AG04449 (cell line): ENCODE data around the gene PLCE1.

ENCODE experiments used
- CTCF ChIA-PET: fragments of 350-600 bp; formaldehyde crosslinking; extraction: SDS; loops from one replicate; lab custom pipeline; 2021; ENCODE audit warnings: antibody characterized with exemption; lab: Yijun Ruan, JAX
- POLR2A ChIA-PET: fragments of 400-600, 350-600 bp; formaldehyde crosslinking; extraction: SDS; loops from one replicate; lab custom pipeline; 2020; ENCODE audit warnings: antibody characterized with exemption, inconsistent platforms; lab: Yijun Ruan, JAX
- DNase-seq: peaks from one replicate; pipeline ENCODE4 v3.0.0-alpha.2; 2010; ENCODE audit warnings: low read depth, low spot score
- H3K4me3 ChIP-seq: 2 replicates; pipeline ENCODE4 v1.5.1; 2011; ENCODE audit warnings: low read depth, mild to moderate bottlenecking, control low read depth, low read length
- TF ChIP-seq, protein P1 (sequence below): IDR thresholded peaks from one replicate; pipeline ENCODE4 v1.5.1; 2011; ENCODE audit warnings: mild to moderate bottlenecking, moderate library complexity, low read length, control low read depth, inconsistent platforms; ENCODE audit not compliant: insufficient read depth; ENCODE audit errors: missing control alignments

PLCE1 gene

GRCh38 chr10:93995182-93995581 is 1.5 kb downstream of the PLCE1 start:
- ChIA-PET CTCF (interaction anchor here (0.6 to 1.1 kb wide), 3 partner anchors 11 to 449 kb away, joined by 3 read pairs; no protein-coding TSS in a partner anchor), POLR2A (no interaction called here)
- no peak overlapping the region for H3K4me3 ChIP-seq
- TF ChIP-seq, protein P1, sequence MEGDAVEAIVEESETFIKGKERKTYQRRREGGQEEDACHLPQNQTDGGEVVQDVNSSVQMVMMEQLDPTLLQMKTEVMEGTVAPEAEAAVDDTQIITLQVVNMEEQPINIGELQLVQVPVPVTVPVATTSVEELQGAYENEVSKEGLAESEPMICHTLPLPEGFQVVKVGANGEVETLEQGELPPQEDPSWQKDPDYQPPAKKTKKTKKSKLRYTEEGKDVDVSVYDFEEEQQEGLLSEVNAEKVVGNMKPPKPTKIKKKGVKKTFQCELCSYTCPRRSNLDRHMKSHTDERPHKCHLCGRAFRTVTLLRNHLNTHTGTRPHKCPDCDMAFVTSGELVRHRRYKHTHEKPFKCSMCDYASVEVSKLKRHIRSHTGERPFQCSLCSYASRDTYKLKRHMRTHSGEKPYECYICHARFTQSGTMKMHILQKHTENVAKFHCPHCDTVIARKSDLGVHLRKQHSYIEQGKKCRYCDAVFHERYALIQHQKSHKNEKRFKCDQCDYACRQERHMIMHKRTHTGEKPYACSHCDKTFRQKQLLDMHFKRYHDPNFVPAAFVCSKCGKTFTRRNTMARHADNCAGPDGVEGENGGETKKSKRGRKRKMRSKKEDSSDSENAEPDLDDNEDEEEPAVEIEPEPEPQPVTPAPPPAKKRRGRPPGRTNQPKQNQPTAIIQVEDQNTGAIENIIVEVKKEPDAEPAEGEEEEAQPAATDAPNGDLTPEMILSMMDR = no peak
- no peak for DNase-seq

GRCh38 chr10:93995598-93996271 is 2.0 kb downstream of the PLCE1 start:
- TF ChIP-seq, protein P1 = no peak
- ChIA-PET POLR2A (no interaction called here), CTCF (interaction anchor here (0.6 to 1.2 kb wide), 4 partner anchors 11 to 448 kb away, joined by 3 to 5 read pairs (median 3); no protein-coding TSS in a partner anchor)
- DNase-seq = no peak
- H3K4me3 ChIP-seq = no peak overlapping the region

DNA sequence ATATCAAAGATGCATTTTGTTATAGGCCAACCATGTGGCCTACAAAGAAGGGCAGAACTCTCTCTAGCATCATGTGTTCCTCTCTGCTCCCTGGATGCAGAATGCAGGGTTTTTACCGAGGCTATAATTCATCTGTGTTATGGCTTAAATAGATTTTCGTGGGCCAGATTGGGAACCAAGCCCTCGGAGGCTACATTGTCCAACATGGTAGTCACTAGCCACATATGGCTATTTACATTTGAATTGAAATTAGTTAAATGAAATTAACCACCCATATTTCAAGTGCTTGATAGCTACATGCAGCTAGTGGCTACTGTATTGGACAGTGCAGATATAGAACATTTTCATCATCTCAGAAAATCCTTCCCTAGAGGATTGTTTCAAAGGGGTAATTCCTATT is 2.8 kb downstream of the PLCE1 start:
- TF ChIP-seq, protein P1 = no peak
- DNase-seq = no peak
- ChIA-PET POLR2A (no interaction called here), CTCF (interaction anchor here (1.1 to 1.2 kb wide), 2 partner anchors 75 to 324 kb away, joined by 3 to 5 read pairs; no protein-coding TSS in a partner anchor)
- no peak overlapping the region for H3K4me3 ChIP-seq

- CTCF ChIA-PET = interaction anchor here (1.1 kb wide), 1 partner anchor 76 kb away, joined by 3 read pairs; no protein-coding TSS in a partner anchor
- POLR2A ChIA-PET = no interaction called here
- no peak for DNase-seq
- TF ChIP-seq, protein P1 = no peak
- no peak overlapping the region for H3K4me3 ChIP-seq
Observed at GRCh38 chr10:93997546-93997945, 3.8 kb downstream of the PLCE1 start.

DNA sequence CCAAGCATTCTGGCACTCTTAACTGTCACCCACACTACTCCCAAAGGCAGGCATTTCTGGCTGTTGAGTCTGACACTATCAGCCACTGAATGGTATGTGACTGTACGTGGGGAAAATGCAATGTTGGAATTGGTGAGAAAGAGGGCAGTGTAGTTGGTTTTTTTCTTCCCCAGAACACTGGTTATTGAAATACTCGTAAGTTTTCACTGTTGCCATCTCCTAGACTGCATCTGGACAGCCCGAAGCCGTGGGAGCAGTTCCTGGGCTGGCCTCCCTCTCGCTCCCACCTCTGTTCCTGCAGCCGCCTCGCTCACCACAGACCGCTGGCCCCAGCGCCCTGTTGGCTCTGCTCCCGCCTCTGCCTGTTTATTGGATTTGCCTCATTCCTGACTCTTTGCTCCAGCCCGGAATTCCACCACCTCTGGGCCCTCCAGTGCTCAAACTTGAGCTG is 5.7 kb downstream of the PLCE1 start:
- no peak for DNase-seq
- no peak overlapping the region for H3K4me3 ChIP-seq
- ChIA-PET CTCF (interaction anchor here (0.7 to 1.1 kb wide), 3 partner anchors 14 to 239 kb away, joined by 3 read pairs; no protein-coding TSS in a partner anchor), POLR2A (no interaction called here)
- TF ChIP-seq, protein P1 = no peak

GRCh38 chr10:94000638-94001415 is 7.1 kb downstream of the PLCE1 start:
- DNase-seq = no peak
- no peak overlapping the region for H3K4me3 ChIP-seq
- ChIA-PET CTCF (interaction anchor here (2.6 kb wide), 1 partner anchor 320 kb away, joined by 8 read pairs; no protein-coding TSS in a partner anchor), POLR2A (no interaction called here)
- TF ChIP-seq, protein P1 = no peak
